KBM-7 (cell line): ENCODE results near the gene UXS1.

Experiments
- DNase-seq: peaks from one replicate; pipeline ENCODE4 v3.0.0-alpha.2; 2015
- in situ Hi-C: fragments of 300-500 bp; cut with MboI; formaldehyde crosslinking; loops from 2 replicates; pipeline ENCODE4 v1.14.3; 2020; ENCODE audit warnings: low sequenced_read_pairs, low pct_unique_long_range_greater_than_20kb, mixed read lengths

UXS1 gene

GRCh38 chr2:106192752-106193689 lies 1.1 kb downstream of the UXS1 start:
- in situ Hi-C loops = no loop called here
- peak; percentile 77 for DNase-seq

GRCh38 chr2:106191511-106192016 lies 2.5 kb downstream of the UXS1 start:
- DNase-seq = no peak
- in situ Hi-C loops = no loop called here

- in situ Hi-C loops = no loop called here
Observed at GRCh38 chr2:106189764-106190468, 4.2 kb downstream of the UXS1 start.

GRCh38 chr2:106189325-106189724 lies 4.8 kb downstream of the UXS1 start:
- in situ Hi-C loops = no loop called here
- DNase-seq = peak; percentile 80

More at GRCh38 chr2:106189764-106190468, 4.2 kb downstream of the UXS1 start:
- DNase-seq = no peak

- in situ Hi-C loops = no loop called here
- no peak for DNase-seq
Observed at GRCh38 chr2:106187273-106187891, 6.7 kb downstream of the UXS1 start.

- in situ Hi-C loops = no loop called here
- no peak for DNase-seq
Observed at GRCh38 chr2:106185475-106186184, 8.5 kb downstream of the UXS1 start.

- no peak for DNase-seq
- in situ Hi-C loops = no loop called here
Observed at GRCh38 chr2:106184857-106185256, 9.2 kb downstream of the UXS1 start.

- no peak for DNase-seq
- in situ Hi-C loops = no loop called here
Observed at GRCh38 chr2:106184394-106184793, 9.7 kb downstream of the UXS1 start.

- DNase-seq = no peak
- in situ Hi-C loops = no loop called here
Observed at GRCh38 chr2:106183101-106183696, 10.9 kb downstream of the UXS1 start.

- in situ Hi-C loops = no loop called here
- no peak for DNase-seq
Observed at GRCh38 chr2:106181064-106181463, 13.0 kb downstream of the UXS1 start.

GRCh38 chr2:106180602-106181001 lies 13.5 kb downstream of the UXS1 start:
- DNase-seq = no peak
- in situ Hi-C loops = no loop called here

- in situ Hi-C loops = no loop called here
- no peak for DNase-seq
Observed at GRCh38 chr2:106178716-106179115, 15.4 kb downstream of the UXS1 start.

GRCh38 chr2:106177581-106177980 lies 16.5 kb downstream of the UXS1 start:
- in situ Hi-C loops = no loop called here
- DNase-seq = no peak

GRCh38 chr2:106176446-106177099 lies 17.5 kb downstream of the UXS1 start:
- in situ Hi-C loops = no loop called here
- no peak for DNase-seq

GRCh38 chr2:106175086-106175850 lies 18.8 kb downstream of the UXS1 start:
- no peak for DNase-seq
- in situ Hi-C loops = no loop called here

GRCh38 chr2:106174056-106174455 lies 20.0 kb downstream of the UXS1 start:
- in situ Hi-C loops = no loop called here
- DNase-seq = no peak

GRCh38 chr2:106172649-106173048 lies 21.5 kb downstream of the UXS1 start:
- in situ Hi-C loops = no loop called here
- no peak for DNase-seq

GRCh38 chr2:106168657-106169056 lies 25.4 kb downstream of the UXS1 start:
- in situ Hi-C loops = no loop called here
- no peak for DNase-seq
